D721Med (cell line): ENCODE results near the gene ARVCF.

Experiments used
- DNase-seq: peaks from one replicate; pipeline ENCODE4 v3.0.0; 2011; ENCODE audit warnings: low spot score; ENCODE audit not compliant: insufficient read length
- FAIRE-seq: peaks from 2 replicates; lab custom pipeline; 2011; peaks lifted over from hg19 to GRCh38; lab: Jason Lieb, UNC
- CTCF ChIP-seq: IDR thresholded peaks from 2 replicates; pipeline ENCODE4 v1.5.1; 2012; ENCODE audit warnings: mild to moderate bottlenecking, control low read depth; ENCODE audit not compliant: insufficient read depth; ENCODE audit errors: missing control alignments

Gene ARVCF

DNA sequence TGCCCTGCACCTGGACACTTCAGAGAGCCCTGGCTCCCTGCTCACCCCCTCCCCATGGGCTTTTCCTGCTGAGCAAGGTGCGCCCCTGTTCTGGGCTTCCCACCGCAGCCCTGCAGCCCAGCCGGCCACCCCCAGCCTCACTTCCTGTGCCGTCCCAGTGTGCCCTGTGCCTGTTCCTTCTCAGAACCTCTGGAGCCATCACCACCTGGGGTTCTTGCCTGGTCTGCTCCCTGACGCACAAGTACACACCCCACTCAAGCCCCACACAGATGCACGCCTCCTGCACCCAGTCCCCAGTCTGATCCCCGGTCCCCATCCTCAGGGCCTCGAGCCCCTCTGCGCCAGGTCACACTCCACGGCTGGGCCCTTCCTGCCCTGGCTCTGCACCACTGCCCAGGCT is 39.5 kb upstream of the ARVCF start:
- no peak for TF ChIP-seq CTCF
- no peak for DNase-seq
- no peak for FAIRE-seq

DNA sequence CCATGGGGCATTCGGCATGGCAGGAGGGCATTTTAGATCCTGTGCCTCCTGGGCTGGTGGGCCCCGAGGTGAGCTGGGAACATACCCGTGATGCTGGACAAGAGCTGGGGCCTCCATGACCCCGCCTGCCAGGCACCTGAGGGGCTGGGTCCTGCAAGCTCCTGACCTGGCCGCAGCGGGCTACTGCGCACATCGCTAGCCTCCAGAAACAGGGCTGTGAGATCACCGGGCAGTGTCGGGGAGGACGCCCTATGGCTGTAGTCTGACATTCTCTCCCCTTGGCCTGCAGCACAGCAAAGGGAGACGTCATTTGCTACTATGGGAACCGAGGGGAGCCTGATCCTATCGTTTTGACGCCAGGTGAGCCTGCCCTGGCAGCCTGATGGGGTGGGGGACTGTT is 39.0 kb upstream of the ARVCF start:
- FAIRE-seq (no peak), DNase-seq (no peak)
- TF ChIP-seq CTCF = no peak

DNA sequence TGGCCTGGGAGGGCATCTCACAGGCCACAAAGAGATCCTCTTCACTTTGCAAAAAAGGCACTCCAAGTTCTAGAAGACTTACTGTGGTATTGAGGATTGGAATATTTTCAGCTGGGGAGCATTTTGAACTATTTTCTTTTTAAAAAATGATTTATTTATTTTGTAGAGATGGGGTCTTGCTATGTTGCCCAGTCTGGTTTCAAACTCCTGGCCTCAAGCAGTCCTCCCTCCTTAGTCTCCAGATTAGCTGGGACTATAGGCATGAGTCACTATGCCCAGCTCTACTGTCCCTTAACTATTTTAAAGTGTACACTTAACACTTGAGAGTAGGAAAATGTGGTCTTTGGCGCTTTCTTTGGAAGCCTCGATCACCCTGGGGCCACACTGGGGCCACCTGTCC is 38.5 kb upstream of the ARVCF start:
- DNase-seq (no peak), FAIRE-seq (no peak)
- TF ChIP-seq CTCF = no peak

DNA sequence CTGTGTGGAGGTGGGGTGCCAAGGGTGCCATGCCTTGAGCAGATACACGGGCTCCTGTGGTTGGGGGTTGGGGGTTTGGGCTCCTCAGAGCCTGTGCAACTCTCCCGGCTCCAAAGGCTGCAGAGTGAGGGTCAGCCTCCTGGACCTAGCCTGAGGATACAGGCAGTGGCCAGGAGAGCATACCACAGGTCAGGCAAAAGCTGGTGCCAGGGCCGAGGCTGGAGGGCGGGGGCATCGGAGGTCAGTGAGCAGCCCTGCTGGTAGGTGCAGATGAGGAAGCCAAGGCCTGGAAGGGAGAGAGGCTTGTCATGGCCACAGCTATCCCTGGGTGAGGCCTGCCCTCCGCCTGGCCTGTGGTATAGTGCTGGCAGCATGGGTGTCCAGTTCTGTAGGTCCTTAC is 37.9 kb upstream of the ARVCF start:
- no peak for DNase-seq
- no peak for FAIRE-seq
- no peak for TF ChIP-seq CTCF

- FAIRE-seq (no peak), DNase-seq (no peak)
- TF ChIP-seq CTCF = no peak
These were observed 37.4 kb upstream of the ARVCF start for GRCh38 chr22:20054034-20054427.

DNA sequence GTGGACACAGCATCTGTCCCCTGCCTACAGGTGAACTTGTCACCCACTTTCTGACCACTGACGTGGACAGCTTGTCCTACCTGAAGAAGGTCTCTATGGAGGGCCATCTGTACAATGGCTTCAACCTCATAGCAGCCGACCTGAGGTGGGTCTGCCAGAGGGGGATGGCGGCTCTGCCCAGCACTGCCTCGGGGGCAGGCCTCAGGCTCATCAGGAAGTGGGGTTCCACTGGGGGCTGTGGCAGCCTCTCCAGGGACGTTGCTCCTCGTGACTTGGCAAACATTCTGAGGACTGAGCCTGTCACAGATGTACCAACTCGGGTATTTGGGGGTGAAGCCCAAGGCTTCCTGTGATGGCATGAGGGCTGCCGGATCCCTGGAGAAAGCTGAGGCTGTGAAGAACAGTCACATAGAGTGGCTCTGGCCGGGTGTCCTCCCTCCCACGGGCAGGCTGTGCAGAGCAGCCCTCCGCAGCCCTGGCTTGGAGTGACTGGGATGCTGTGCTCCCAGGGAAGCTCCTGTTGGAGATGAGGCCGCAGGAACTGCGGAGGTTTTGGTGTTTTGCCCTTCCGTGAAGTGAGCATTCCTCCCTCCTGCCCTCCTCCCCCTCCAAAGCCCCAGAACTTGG is 36.9 kb upstream of the ARVCF start:
- TF ChIP-seq CTCF = no peak
- DNase-seq (no peak), FAIRE-seq (no peak)

DNA sequence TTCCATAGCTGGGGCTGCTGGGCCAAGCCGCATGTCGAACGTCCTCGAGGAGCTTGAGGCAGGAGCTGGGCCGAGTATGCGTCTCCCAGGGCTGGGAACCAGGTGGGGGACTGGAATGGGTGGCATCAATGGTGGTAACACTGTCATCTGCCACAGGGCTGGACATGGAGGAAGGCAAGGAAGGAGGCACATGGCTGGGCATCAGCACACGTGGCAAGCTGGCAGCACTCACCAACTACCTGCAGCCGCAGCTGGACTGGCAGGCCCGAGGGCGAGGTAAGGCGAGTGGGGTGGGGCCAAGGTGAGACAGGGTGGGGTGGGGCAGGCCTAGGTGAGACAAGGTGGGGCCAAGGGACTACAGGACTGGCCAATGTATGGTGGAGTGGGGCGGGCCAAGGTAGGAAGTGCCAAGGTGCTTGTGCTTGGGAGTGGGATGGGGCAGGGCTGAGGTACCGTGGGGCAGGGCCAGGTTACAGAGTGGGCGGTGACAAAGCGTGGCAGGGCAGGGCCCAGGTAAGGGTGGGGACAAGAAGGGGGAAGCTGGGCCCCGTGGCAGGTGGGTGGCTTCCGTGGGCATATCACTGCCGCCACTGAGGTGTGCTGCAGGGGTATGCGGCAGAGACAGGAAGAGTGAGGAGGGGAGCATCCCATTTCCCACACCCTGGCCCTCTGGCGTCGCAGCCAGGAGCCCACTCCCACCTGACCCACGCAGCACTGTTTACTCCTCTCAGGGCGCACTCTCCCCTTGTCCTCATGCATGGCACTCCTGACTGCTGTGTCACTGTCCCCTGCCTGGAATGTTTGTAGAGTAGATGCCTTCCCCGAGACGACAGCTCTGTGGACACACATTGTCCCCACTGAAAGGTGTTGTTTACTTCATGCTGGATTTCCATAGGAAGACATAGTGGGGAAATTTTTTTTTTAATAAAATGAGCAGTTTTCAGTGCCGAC is 36.0 kb upstream of the ARVCF start:
- no peak for DNase-seq
- TF ChIP-seq CTCF = no peak
- no peak for FAIRE-seq
